ENCODE data around the gene ANTKMT. TPM values are rescaled to one million over a fixed set of nuclear protein-coding genes. Genes with fewer than 3 reads are reported as not detected.
"Not testable (repeated sequence)": the region's sequence is repeated elsewhere in the genome, so short reads cannot be mapped to it uniquely, and the experiment has no call there.

ANTKMT gene
- total RNA-seq, 1 donor from 2014 or later: 27.5 TPM

DNA sequence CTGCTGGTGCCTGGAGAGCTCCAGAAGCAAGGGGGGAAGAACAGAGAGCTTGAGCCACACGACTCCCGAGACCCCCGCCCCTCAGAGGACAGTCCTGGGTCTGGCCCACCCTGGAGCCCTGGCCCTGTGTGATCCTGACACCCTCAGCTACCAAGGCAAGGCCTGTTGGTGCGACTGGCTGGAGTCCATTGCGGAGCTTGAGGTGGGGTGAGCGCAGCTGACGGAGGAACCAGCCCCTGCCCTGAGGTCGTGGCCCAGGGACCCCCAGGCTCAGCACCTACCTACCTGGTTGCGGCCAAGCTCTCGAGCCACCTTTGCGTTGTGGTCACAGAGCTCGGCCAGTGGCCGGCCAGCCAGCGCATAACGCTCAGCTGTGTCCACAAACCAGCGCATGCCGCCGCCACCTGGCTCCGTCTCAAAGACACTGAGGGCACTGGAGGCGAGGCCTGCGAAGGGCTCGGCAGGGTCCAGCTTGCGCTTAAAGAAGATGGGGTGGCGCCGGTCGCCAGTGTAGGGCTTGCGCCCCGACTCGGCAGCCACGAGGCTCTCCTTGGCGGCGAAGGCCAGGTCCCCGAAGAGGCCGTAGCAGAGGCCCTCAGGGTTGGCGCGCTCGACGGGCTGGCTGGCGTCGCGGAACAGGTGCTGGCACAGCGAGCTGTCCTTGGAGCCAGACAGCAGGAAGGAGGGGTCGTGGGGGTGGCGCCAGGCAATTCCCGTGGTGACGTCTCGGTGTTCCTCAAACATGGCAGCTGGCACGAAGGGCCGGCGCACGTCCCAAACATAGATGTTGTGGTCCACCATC is 34.3 kb upstream of the ANTKMT start:
- H3K9me3 Mint-ChIP-seq: no peaks in the 10 kb centered on the region
- no peak overlapping the region for H3K27ac Mint-ChIP-seq
- no peak for DNase-seq (ENCODE audit: low spot score in 2 of 2, unreplicated experiment in 2 of 2)
- TF ChIP-seq, protein P1, sequence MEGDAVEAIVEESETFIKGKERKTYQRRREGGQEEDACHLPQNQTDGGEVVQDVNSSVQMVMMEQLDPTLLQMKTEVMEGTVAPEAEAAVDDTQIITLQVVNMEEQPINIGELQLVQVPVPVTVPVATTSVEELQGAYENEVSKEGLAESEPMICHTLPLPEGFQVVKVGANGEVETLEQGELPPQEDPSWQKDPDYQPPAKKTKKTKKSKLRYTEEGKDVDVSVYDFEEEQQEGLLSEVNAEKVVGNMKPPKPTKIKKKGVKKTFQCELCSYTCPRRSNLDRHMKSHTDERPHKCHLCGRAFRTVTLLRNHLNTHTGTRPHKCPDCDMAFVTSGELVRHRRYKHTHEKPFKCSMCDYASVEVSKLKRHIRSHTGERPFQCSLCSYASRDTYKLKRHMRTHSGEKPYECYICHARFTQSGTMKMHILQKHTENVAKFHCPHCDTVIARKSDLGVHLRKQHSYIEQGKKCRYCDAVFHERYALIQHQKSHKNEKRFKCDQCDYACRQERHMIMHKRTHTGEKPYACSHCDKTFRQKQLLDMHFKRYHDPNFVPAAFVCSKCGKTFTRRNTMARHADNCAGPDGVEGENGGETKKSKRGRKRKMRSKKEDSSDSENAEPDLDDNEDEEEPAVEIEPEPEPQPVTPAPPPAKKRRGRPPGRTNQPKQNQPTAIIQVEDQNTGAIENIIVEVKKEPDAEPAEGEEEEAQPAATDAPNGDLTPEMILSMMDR (IDR thresholded peaks at IDR 0.05; ENCODE audit: unreplicated experiment): no peak
- peaks cover 10% of the 10 kb centered on the region for H3K36me3 Mint-ChIP-seq
- peak overlapping the region; percentile 30 for H3K4me3 Mint-ChIP-seq
- H3K27me3 Mint-ChIP-seq (ENCODE audit: low read depth): peaks cover 11% of the 10 kb centered on the region
- H3K4me1 Mint-ChIP-seq: peaks cover 22% of the 10 kb centered on the region

DNA sequence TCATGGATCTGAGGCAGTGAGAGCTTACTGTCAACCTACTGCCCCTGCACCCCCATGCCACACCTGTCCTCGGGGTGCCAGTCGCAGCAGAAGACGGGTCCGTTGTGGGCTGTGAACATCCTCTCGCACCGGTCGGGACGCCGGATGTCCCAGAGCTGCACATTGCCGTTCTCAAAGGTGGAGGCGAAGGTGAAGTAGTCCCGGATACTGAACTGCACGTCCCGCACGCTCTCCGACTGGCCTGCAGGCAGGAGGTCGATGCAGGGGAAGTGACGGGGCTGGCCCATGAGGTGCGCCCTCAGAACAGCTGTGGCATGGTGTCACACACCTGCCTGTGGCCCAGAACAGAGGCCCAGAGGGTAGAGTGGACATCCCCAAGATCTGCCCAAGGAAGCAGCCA is 33.4 kb upstream of the ANTKMT start:
- no peak for DNase-seq (ENCODE audit: low spot score in 2 of 2, unreplicated experiment in 2 of 2)
- TF ChIP-seq, protein P1 (IDR thresholded peaks at IDR 0.05; ENCODE audit: unreplicated experiment): no peak
- Mint-ChIP-seq H3K9me3 (no peaks in the 10 kb centered on the region), H3K27ac (no peak overlapping the region), H3K4me1 (peaks cover 18% of the 10 kb centered on the region), H3K36me3 (peaks cover 3% of the 10 kb centered on the region), H3K4me3 (peak overlapping the region; percentile 6), H3K27me3 (ENCODE audit: low read depth) (peaks cover 19% of the 10 kb centered on the region)

DNA sequence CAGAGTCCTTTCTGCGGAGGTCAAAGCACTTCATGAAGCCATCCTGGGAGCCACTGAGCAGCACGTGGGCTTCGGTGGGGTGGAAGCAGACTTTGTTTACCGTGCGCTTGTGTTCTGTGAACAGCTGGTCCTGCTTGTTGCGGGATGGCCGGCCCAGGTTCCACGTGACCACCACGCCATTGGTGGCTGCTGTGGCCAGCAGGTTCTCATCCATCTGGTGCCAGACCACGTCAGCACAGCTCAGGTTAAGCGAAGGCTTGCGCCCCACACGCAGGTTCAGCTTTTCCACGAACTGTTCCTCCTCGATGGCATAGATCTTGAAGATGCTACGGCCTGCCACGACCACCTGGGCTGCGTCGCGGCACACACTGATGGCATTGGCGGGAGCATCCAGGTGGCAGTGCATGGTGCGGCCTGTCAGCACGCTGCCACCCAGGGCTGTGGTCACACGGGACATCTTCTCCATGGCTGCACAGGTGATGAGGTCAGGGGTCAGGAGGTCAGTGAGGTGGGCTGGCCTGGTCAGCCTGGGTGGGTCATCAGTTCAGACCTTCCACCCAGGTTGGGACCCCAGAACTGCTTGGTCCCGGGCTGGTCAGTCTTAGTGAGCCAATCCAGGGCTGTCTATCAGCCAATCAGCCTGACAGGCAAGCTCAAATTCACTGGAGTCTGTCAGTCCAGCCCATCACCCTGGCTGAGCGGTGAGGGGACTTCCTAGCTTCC is 31.6 kb upstream of the ANTKMT start:
- Mint-ChIP-seq H3K36me3 (peaks cover 2% of the 10 kb centered on the region), H3K4me3 (peak overlapping the region; percentile 89), H3K9me3 (no peaks in the 10 kb centered on the region), H3K4me1 (peaks cover 17% of the 10 kb centered on the region), H3K27ac (no peak overlapping the region), H3K27me3 (ENCODE audit: low read depth) (peaks cover 35% of the 10 kb centered on the region)
- no peak for DNase-seq (ENCODE audit: low spot score in 2 of 2, unreplicated experiment in 2 of 2)
- TF ChIP-seq, protein P1 (IDR thresholded peaks at IDR 0.05; ENCODE audit: unreplicated experiment): no peak

DNA sequence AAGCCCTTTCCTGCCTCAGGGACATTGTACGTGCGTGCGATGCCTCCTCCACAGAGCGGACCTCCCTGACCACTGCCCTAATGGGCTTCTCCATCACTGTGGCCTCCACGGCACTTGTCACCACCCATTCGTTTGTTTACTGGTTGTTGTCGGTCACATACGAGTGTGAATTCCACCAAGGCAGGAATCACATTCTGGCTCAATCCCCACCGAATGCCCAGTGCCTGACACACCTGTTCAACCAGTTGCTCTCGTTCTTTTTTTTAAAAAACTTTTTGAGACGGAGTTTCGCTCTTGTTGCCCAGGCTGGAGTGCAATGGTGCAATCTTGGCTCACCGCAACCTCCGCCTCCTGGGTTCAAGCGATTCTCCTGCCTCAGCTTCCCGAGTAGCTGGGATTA is 29.7 kb upstream of the ANTKMT start:
- peaks cover 20% of the 10 kb centered on the region for H3K4me1 Mint-ChIP-seq
- not testable (repeated sequence) for H3K9me3 Mint-ChIP-seq; H3K27ac Mint-ChIP-seq; H3K36me3 Mint-ChIP-seq; DNase-seq (ENCODE audit: low spot score in 2 of 2, unreplicated experiment in 2 of 2)
- H3K4me3 Mint-ChIP-seq: peak overlapping the region; percentile 89
- H3K27me3 Mint-ChIP-seq (ENCODE audit: low read depth): peaks cover 51% of the 10 kb centered on the region

DNA sequence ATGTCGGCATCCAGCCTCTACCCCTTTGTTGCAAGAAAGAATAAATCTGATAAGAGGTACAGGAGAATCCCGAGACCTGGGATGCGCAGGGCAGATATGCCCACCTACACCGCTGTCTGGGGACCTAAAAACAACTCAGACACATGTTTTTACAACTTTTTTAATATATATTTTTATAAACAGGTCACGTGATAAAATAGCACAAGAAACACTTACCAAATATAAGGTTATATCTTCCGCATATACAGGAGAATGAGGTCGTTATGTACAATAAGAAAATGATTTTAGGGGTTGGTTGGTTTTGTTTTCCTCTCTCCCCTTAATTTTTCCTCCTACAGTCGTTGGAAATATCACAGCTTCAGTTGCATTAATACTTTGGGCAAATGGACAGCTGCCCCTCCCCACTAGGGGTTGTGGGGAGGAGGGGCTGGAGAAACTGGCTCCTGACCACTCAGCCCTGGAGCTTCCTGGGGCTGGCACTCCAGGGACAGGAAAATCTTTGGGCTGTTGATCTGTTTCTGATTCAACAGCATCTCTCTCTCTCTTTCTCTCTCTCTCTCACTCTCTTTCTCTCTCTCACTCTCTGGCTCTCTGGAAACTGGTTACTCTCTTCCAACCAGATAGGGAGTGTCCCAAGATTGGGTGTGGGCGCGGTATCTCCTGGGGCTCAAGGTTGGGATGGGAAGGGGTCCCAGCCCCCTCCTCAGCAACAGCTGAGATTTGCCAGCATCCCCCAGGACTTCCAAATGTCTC is 28.4 kb upstream of the ANTKMT start:
- Mint-ChIP-seq H3K27me3 (ENCODE audit: low read depth) (peaks cover 62% of the 10 kb centered on the region), H3K4me3 (peak overlapping the region; percentile 6), H3K9me3 (no peaks in the 10 kb centered on the region), H3K27ac (no peak overlapping the region), H3K36me3 (no peaks in the 10 kb centered on the region), H3K4me1 (peaks cover 20% of the 10 kb centered on the region)
- no peak for DNase-seq (ENCODE audit: low spot score in 2 of 2, unreplicated experiment in 2 of 2)
- TF ChIP-seq, protein P1 (IDR thresholded peaks at IDR 0.05; ENCODE audit: unreplicated experiment): no peak

Data from mesothelial cell of epicardium (in vitro differentiated cells).